Activated CD4-positive, alpha-beta T cell treated with anti-CD3 and anti-CD28 coated beads, Interleukin-2, amount 50 U/mL, for 24 hours (primary cell): ENCODE results near the gene LBX2.

ENCODE experiments used
- DNase-seq, 2 donors: peaks; one replicate each; pipeline ENCODE4 v3.0.0-alpha.2; 2020; ENCODE audit warnings: low read depth in 1 of 2, low spot score in 1 of 2

Gene LBX2

DNA sequence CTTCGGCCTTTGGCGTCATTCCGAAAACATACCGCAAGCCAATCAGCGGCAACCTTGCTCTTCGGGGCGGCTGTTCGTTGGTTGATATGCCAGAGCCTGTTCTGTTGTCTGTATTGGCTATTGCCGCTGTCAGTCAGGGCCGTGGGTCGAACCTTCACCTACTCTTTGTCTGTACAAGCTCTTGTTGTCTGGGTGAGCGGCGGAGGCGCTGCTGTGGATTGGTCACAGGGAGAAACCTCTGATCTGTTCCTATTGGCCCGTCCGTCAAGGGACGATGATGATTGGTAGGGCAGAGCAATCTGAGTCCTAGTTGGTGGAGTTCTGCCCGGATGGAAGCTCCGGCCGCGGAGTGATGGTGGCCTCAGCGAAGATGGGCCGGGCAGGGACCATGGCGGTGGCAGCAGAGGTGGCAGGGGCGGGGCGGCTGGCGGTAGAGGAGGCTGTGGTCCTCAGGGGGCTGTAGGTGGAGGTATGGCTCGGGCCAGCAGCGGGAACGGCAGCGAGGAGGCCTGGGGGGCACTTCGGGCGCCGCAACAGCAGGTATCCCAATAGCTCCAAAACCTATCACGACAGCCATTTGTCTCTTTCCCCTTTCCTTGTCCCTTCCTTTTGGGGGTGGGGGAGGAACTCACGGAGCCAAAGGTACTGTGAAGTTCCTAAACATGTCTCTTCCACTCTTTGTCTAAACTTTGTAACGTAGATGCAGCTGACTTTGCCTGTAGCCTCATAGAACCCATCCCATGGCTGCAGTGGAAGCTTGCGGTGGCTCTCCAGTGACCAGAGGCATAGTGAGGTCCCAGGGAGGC, 41.1 kb downstream of the LBX2 start, which contains the start of gene WBP1:
Gene WBP1, plus strand, starts transcription at position 307 of the 806 bp plus-strand sequence. Its CDS starts 165 bp downstream, at position 472.
- DNase-seq: peak; percentile 90 to 99

DNA sequence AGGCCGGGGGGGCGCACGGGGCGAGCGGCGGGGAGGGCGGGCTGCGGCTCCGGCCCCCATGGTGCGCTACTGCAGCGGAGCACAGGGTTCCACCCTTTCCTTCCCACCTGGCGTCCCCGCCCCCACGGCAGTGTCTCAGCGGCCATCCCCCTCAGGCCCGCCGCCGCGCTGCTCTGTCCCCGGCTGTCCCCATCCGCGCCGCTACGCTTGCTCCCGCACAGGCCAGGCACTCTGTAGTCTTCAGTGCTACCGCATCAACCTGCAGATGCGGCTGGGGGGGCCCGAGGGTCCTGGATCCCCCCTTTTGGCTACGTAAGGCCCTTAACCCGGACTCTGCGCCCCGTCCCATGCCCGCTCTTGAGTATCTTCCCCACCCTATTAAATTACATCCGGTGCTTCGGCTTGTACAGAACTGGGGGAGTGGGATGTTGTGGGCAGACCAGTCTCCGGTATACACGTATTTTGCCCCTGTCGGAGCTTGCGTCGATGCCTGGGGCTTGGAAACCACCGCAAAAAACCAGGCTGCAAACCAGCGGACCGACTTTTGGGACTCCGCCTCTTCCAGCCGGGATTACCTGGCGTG, 41.8 kb downstream of the LBX2 start:
- DNase-seq: peak; percentile 62 to 67

DNA sequence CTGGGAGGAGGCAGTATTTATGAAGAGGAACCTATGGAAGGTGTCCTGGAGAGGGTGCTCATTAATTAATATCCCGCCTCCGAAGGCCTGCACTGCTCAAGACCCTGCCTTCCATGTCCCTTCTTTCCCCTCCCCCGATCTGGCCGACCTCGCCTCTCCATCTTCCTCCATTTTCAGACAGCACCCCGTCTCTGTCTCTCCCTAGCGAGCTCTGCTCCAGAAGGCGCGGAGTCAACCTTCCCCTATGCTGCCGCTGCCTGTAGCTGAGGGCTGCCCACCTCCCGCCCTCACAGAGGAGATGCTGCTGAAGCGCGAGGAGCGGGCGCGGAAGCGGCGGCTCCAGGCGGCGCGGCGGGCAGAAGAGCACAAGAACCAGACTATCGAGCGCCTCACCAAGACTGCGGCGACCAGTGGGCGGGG, 42.3 kb downstream of the LBX2 start:
- no peak for DNase-seq

DNA sequence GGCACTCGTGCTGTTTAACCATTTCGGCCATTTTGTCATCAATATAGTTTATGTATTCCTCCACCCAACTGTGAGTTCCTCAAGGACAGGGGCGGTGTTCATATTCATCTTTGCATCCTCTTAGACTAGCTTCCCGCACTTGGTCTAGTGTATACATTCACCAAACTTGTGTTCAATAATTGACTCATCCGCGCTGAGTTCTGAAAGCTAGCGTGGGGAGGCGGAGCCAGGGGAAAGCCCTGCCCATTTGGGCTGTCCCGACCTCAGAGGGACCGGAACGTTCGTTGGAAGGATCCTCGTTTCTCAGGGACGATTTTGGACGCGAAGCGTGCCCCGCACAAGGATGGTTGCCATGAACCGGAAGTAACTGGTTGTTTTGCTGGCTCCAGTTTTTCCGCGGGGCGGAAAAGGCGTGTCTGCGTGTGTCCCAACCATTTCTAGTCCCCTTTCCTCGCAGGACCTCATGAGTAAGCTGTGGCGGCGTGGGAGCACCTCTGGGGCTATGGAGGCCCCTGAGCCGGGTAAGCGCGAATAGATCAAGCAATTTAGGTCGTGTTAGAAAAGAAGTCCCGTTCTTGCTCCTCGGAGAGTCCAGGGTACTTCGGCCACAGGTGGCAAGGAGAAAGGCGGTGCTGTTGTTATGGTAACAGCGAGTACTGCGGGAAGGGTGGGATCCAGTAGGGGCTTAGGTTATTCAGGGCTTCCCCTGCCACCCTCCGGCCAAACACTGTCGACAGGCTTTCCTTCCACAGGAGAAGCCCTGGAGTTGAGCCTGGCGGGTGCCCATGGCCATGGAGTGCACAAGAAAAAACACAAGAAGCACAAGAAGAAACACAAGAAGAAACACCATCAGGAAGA, 44.5 kb downstream of the LBX2 start, which contains the start of gene INO80B:
Gene INO80B, plus strand, starts transcription at position 434 of the 858 bp plus-strand sequence. Its CDS starts 30 bp downstream, at position 464.
- DNase-seq: peak; percentile 96 to 98

DNA sequence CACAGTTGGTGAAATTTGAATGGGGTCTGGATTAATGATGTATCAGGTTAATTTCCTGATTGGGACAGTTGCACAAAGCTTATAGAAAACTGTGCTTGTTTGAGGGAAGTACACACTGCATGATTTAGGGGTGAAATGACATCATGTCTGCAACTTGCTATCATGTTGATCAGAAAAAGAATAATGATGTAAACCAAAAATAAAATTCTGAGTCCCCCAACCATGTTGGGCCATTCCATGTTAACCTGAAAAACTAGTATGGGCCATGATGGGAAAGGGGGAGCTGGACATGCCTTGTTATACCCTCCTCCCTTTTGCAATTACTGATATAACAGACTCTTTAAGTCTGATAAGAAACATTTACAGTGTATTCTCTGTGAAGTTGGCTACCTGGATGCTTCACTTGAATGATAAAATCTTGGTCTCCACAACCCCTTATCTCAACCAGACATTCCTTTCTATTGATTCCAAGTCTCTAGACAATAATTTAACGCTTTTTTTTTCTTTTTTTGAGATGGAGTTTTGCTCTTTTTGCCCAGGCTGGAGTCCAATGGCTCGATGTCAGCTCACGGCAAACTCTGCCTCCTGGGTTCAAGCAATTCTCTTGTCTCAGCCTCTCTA, 48.7 kb downstream of the LBX2 start:
- no peak for DNase-seq

GRCh38 chr2:74448771-74449170, 50.6 kb downstream of the LBX2 start:
- DNase-seq: no peak
